ENCODE measurements around the gene LRRIQ3. TPM values are rescaled to one million over a fixed set of nuclear protein-coding genes. Genes with fewer than 3 reads are reported as not detected.

Gene LRRIQ3
- total and polyA plus RNA-seq, 2 donors (not counting 3 experiments of a cell fraction or from before 2014, with no cell fraction given): 0.21 to 1.1 TPM

GRCh38 chr1:74005533-74005932, 192.4 kb downstream of the LRRIQ3 start:
- dilution Hi-C loops (cut with MboI; ENCODE audit: extremely low pct_ligation_motif_present, low sequenced_read_pairs): no loop called here
- no TSS peak for BruUV-seq (replicated peaks)
- Histone ChIP-seq H3K36me3 (ENCODE audit: control insufficient read depth in 2 of 2, extremely low read depth in 1 of 2, insufficient read depth in 2 of 2, low read length in 2 of 2) (no peaks in the 10 kb centered on the region), H3K4me2 (ENCODE audit: insufficient read depth, low read length) (no peak overlapping the region), H4K20me1 (replicated peaks; ENCODE audit: control insufficient read depth, extremely low read depth, insufficient read depth, low read length) (no peaks in the 10 kb centered on the region), H3K9me3 (replicated peaks; ENCODE audit: control insufficient read depth, insufficient read depth, low read length) (no peaks in the 10 kb centered on the region), H3K9ac (replicated peaks; ENCODE audit: extremely low read depth, insufficient read depth, low read length) (no peak overlapping the region), H3K9me1 (replicated peaks; ENCODE audit: control insufficient read depth, extremely low read depth, insufficient read depth, low read length) (no peaks in the 10 kb centered on the region), H3K27ac (ENCODE audit: insufficient read depth, low read depth, low read length) (no peak overlapping the region), H3K79me2 (ENCODE audit: control insufficient read depth, insufficient read depth, low read length) (no peaks in the 10 kb centered on the region), H3K27me3 (ENCODE audit: control insufficient read depth in 2 of 2, insufficient read depth in 2 of 2, low read length in 2 of 2) (no peaks in the 10 kb centered on the region), H3K4me3 (replicated peaks in 1 of 3; ENCODE audit: insufficient read depth in 1 of 3, low read depth in 1 of 3, low read length in 3 of 3) (no peak overlapping the region), H2AFZ (ENCODE audit: low read depth, low read length) (no peak overlapping the region), H3K4me1 (ENCODE audit: control insufficient read depth, extremely low read depth, insufficient read depth, low read length) (no peaks in the 10 kb centered on the region)
- TF ChIP-seq JUN (IDR thresholded peaks at IDR 0.05; ENCODE audit: borderline replicate concordance, insufficient read depth, insufficient read length, low read depth) (no peak), FOS (IDR thresholded peaks at IDR 0.05; ENCODE audit: borderline replicate concordance, insufficient read depth, low read length) (no peak), MAX (IDR thresholded peaks at IDR 0.05; ENCODE audit: insufficient read depth, insufficient read length) (no peak), MYC (IDR thresholded peaks at IDR 0.05; ENCODE audit: low read depth, low read length) (no peak), POLR2AphosphoS5 (IDR thresholded peaks at IDR 0.05; ENCODE audit: insufficient read depth, low read depth, low read length) (no peak), EZH2 (IDR thresholded peaks at IDR 0.05; ENCODE audit: borderline replicate concordance, low read depth, low read length, severe bottlenecking) (no peak), CTCF (IDR thresholded peaks at IDR 0.05; ENCODE audit: extremely low read depth in 1 of 2, insufficient read depth in 1 of 2, low read depth in 1 of 2, low read length in 2 of 2) (no peak), POLR2A (IDR thresholded peaks at IDR 0.05; ENCODE audit: low read depth, low read length) (no peak), GATA2 (IDR thresholded peaks at IDR 0.05; ENCODE audit: insufficient read depth, insufficient read length, low read depth, low read length) (no peak)
- ChIA-PET CTCF (no interaction called here), POLR2A (no interaction called here)
- no peak for DNase-seq (ENCODE audit: low read depth, low spot score)
- intact Hi-C loops (cut with micrococcal nuclease): no loop called here
- FAIRE-seq: no peak
